ENCODE measurements around the gene RGS3.

DNA sequence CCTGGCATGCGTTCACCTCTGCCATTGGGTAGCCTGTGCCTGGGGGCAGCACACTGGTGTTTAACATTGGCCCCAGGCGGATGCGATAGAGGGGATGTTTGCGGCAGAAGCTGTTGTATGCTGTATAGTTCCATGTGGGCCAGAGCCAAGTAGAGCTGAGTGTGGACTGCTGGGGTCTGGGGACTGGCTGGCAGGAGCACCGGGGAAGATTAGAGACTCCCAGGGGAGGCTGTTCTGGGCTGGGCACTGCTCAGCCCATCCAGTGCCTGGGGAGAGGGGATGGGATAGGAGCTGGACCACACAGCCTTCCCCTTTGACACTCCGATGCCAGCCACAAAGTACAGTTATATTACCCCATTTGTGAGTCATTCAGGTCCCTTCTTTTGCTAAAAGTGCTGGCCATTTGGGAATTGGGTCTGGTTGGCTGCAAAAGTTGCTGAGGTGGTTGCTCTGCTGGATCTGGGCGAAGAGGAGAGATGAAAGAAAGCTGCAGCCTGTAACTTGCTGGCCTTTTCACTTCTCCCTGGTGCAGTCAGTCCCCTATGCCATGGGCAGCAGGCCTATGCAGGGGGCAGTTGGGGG lies 73.8 kb downstream of the RGS3 start:
- TF ChIP-seq POLR2A (IDR thresholded peaks at IDR 0.05; ENCODE audit: low read length): no peak
- no peak for TF ChIP-seq GATA1 (IDR thresholded peaks at IDR 0.05; ENCODE audit: low read depth, low read length)

Measured in erythroblast (primary cell).